MG63 (cell line): ENCODE data around the gene CT45A5. TPM values are rescaled to one million over a fixed set of nuclear protein-coding genes. Genes with fewer than 3 reads are reported as not detected.
A peak's percentile ranks its signal among the peaks of the same experiment; 100 is the strongest.
"Not testable (repeated sequence)": the region's sequence is repeated elsewhere in the genome, so short reads cannot be mapped to it uniquely, and the experiment has no call there.

ENCODE experiments used
- DNase-seq: peaks from one replicate; pipeline ENCODE4 v3.0.0-alpha.2; 2020
- H3K27me3 ChIP-seq: fragments of 250-450 bp; sonication (Bioruptor Pico); 2 replicates; pipeline ENCODE4 v1.5.1; 2020; ENCODE audit warnings: mild to moderate bottlenecking, moderate library complexity
- H3K36me3 ChIP-seq: fragments of 250-450 bp; sonication (Bioruptor Pico); 2 replicates; pipeline ENCODE4 v1.5.1; 2020; ENCODE audit warnings: mild to moderate bottlenecking, moderate library complexity
- H3K4me3 ChIP-seq: fragments of 250-450 bp; sonication (Bioruptor Pico); 2 replicates; pipeline ENCODE4 v1.5.1; 2020; ENCODE audit warnings: mild to moderate bottlenecking, moderate library complexity
- H3K9me3 ChIP-seq: fragments of 250-450 bp; sonication (Bioruptor Pico); 2 replicates; pipeline ENCODE4 v1.5.1; 2020; ENCODE audit warnings: mild to moderate bottlenecking, moderate library complexity
- total RNA-seq: library from RNA; depleted of rRNA; stranded (reverse); fragments of >200 nt; shearing (Covaris generic); gene quantifications from 2 replicates; pipeline ENCODE4 v1.2.3, GENCODE V29; 2014; ENCODE audit warnings: low replicate concordance; rRNA removed

Gene CT45A5
- not detected in 2 replicates for total RNA-seq

GRCh38 chrX:135785403-135785802 lies at the start of gene CT45A5:
Gene CT45A5 (minus strand): TSS chrX:135785503. CDS start chrX:135781729, 3,774 bp downstream.
- H3K4me3 ChIP-seq, H3K36me3 ChIP-seq, H3K27me3 ChIP-seq, DNase-seq, H3K9me3 ChIP-seq: not testable (repeated sequence)

DNA sequence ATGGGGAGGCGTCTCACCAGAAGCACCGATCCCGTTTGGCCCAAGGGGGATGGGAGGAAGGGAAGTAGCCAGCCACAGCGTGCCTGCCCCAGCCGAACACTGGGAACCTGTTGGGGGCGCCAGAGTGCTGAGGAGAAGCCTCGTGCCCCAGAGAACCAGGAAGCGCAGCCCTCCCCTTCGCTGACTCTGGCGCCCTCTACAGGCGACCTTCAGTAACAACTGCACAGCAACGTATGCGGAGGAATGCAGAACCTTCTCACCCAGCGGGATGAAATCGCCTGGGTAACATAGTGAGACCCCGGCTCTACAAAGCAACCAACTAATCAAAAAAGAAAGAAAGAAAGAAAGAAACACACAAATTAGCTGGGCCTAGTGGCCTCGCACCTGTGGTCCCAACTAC lies 34.6 kb upstream of the CT45A5 start, which contains the start of gene CT45A2:
Gene CT45A2, minus strand, starts transcription at position 101 of the 400 bp plus-strand sequence. CDS start 3,747 bp downstream, outside the sequence.
- not testable (repeated sequence) for H3K9me3 ChIP-seq, H3K36me3 ChIP-seq, DNase-seq, H3K27me3 ChIP-seq, H3K4me3 ChIP-seq

GRCh38 chrX:135802687-135803086 lies 17.4 kb upstream of the CT45A5 start, which contains the start of gene CT45A6:
Gene CT45A6 (minus strand): TSS chrX:135802787. CDS start chrX:135798993, 3,794 bp downstream.
- H3K27me3 ChIP-seq, H3K9me3 ChIP-seq, DNase-seq, H3K4me3 ChIP-seq, H3K36me3 ChIP-seq: not testable (repeated sequence)

DNA sequence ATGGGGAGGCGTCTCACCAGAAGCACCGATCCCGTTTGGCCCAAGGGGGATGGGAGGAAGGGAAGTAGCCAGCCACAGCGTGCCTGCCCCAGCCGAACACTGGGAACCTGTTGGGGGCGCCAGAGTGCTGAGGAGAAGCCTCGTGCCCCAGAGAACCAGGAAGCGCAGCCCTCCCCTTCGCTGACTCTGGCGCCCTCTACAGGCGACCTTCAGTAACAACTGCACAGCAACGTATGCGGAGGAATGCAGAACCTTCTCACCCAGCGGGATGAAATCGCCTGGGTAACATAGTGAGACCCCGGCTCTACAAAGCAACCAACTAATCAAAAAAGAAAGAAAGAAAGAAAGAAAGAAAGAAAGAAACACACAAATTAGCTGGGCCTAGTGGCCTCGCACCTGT lies 17.2 kb downstream of the CT45A5 start, which contains the start of gene CT45A3:
Gene CT45A3, minus strand, starts transcription at position 101 of the 400 bp plus-strand sequence. CDS start 3,747 bp downstream, outside the sequence.
- H3K9me3 ChIP-seq, DNase-seq, H3K27me3 ChIP-seq, H3K4me3 ChIP-seq, H3K36me3 ChIP-seq: not testable (repeated sequence)

GRCh38 chrX:135744739-135745138 lies 40.6 kb downstream of the CT45A5 start:
- not testable (repeated sequence) for H3K4me3 ChIP-seq, DNase-seq, H3K36me3 ChIP-seq, H3K27me3 ChIP-seq, H3K9me3 ChIP-seq

GRCh38 chrX:135741192-135741715 lies 44.0 kb downstream of the CT45A5 start:
- no peak overlapping the region for H3K4me3 ChIP-seq
- no peaks in the 10 kb centered on the region for H3K9me3 ChIP-seq
- H3K36me3 ChIP-seq, result no peaks in the 10 kb centered on the region
- no peak for DNase-seq
- no peaks in the 10 kb centered on the region for H3K27me3 ChIP-seq

- Histone ChIP-seq H3K36me3 (no peaks in the 10 kb centered on the region), H3K27me3 (no peaks in the 10 kb centered on the region), H3K9me3 (no peaks in the 10 kb centered on the region), H3K4me3 (no peak overlapping the region)
- peak; percentile 27 for DNase-seq
Measured at GRCh38 chrX:135740681-135741149, 44.6 kb downstream of the CT45A5 start.

GRCh38 chrX:135737366-135738071 lies 47.8 kb downstream of the CT45A5 start:
- Histone ChIP-seq H3K36me3 (no peaks in the 10 kb centered on the region), H3K27me3 (no peaks in the 10 kb centered on the region), H3K4me3 (no peak overlapping the region), H3K9me3 (no peaks in the 10 kb centered on the region)
- DNase-seq, result no peak

GRCh38 chrX:135734666-135735065 lies 50.6 kb downstream of the CT45A5 start:
- not testable (repeated sequence) for DNase-seq, H3K9me3 ChIP-seq, H3K27me3 ChIP-seq

More at GRCh38 chrX:135734666-135735065, 50.6 kb downstream of the CT45A5 start:
- not testable (repeated sequence) for H3K36me3 ChIP-seq, H3K4me3 ChIP-seq

Other genes starting within 250 kb of the CT45A5 start
- gene CT45A1, start 71.9 kb downstream of the CT45A5 start, total RNA-seq, result not detected in 2 replicates
- gene CT45A3, start 17.3 kb downstream of the CT45A5 start, total RNA-seq, result not detected in 2 replicates
- gene CT45A6, start 17.3 kb upstream of the CT45A5 start, total RNA-seq, result not detected in 2 replicates
- not detected in 2 replicates for gene CT45A2, start 34.5 kb upstream of the CT45A5 start, total RNA-seq
- gene CT45A7, start 51.8 kb upstream of the CT45A5 start, total RNA-seq, result not detected in 2 replicates
- gene CT45A8, start 69.0 kb upstream of the CT45A5 start, total RNA-seq, result not detected in 2 replicates
- not detected in 2 replicates for gene CT45A9, start 86.3 kb upstream of the CT45A5 start, total RNA-seq
- gene CT45A10, start 107.9 kb upstream of the CT45A5 start, total RNA-seq, result not detected in 2 replicates
- not detected in 2 replicates for gene SAGE1, start 108.2 kb upstream of the CT45A5 start, total RNA-seq
- gene MMGT1, start 188.5 kb upstream of the CT45A5 start, total RNA-seq, result 19.6 and 26.1 TPM in 2 replicates
- gene SLC9A6, start 199.9 kb upstream of the CT45A5 start, total RNA-seq, result 10.0 and 14.8 TPM in 2 replicates